PC-3 (cell line): ENCODE measurements around the gene STYK1. TPM values are rescaled to one million over a fixed set of nuclear protein-coding genes. Genes with fewer than 3 reads are reported as not detected.
"Not testable (repeated sequence)": the region's sequence is repeated elsewhere in the genome, so short reads cannot be mapped to it uniquely, and the experiment has no call there.

ENCODE experiments used
- ATAC-seq: fragments of 200-7000 bp; cut with Tn5 transposase; 2 replicates; pipeline ENCODE4 v1.9.1; 2020; ENCODE audit warnings: mild to moderate bottlenecking, moderate library complexity
- BruUV-seq: library from RNA; stranded (reverse); fragments of 400-500 nt; replicated peaks from 2 replicates; lab custom pipeline; 2021; lab: Mats Ljungman, UMichigan
- CTCF ChIA-PET: fragments of 300-600 bp; sonication (Branson Sonifier 250); formaldehyde crosslinking; loops from one replicate; lab custom pipeline; 2022; ENCODE audit warnings: antibody characterized with exemption; lab: Charles Lee
- POLR2A ChIA-PET: fragments of 300-600 bp; sonication (Branson Sonifier 250); formaldehyde crosslinking; loops from one replicate; lab custom pipeline; 2022; ENCODE audit warnings: antibody characterized with exemption; ENCODE audit not compliant: unreplicated experiment; lab: Charles Lee
- DNase-seq: peaks from one replicate; pipeline ENCODE4 v3.0.0-alpha.2; 2015
- H2AFZ ChIP-seq: fragments of 300-600 bp; sonication (generic); 2 replicates; pipeline ENCODE4 v1.6.0; 2016; ENCODE audit warnings: antibody characterized with exemption, low read length
- H3F3A ChIP-seq: fragments of 300-600 bp; sonication (generic); one replicate; pipeline ENCODE4 v1.6.0; 2017; ENCODE audit warnings: antibody characterized with exemption, low read length, control low read depth, mild to moderate bottlenecking; ENCODE audit not compliant: unreplicated experiment
- H3K27ac ChIP-seq: fragments of 300-600 bp; sonication (generic); 2 replicates; pipeline ENCODE4 v1.5.1; 2016; ENCODE audit warnings: mild to moderate bottlenecking, low read length
- H3K27me3 ChIP-seq: fragments of 300-600 bp; sonication (generic); 2 replicates; pipeline ENCODE4 v1.6.1; 2016; ENCODE audit warnings: low read length, mixed read lengths
- H3K36me3 ChIP-seq: fragments of 300-600 bp; sonication (generic); 2 replicates; pipeline ENCODE4 v1.6.1; 2016; ENCODE audit warnings: low read depth, mixed run types, low read length, mixed read lengths
- H3K4me1 ChIP-seq: fragments of 300-600 bp; sonication (generic); 2 replicates; pipeline ENCODE4 v1.5.1; 2016; ENCODE audit warnings: low read length; ENCODE audit not compliant: insufficient read depth
- H3K4me2 ChIP-seq: fragments of 300-600 bp; sonication (generic); 2 replicates; pipeline ENCODE4 v1.6.0; 2016; ENCODE audit warnings: low read length
- H3K4me3 ChIP-seq: fragments of 300-600 bp; sonication (generic); 2 replicates; pipeline ENCODE4 v1.5.1; 2016; ENCODE audit warnings: mild to moderate bottlenecking, low read length, mixed read lengths
- H3K79me2 ChIP-seq: fragments of 300-600 bp; sonication (generic); 2 replicates; pipeline ENCODE4 v1.6.1; 2017; ENCODE audit warnings: low read length, mixed read lengths
- H3K9ac ChIP-seq: fragments of 300-600 bp; sonication (generic); 2 replicates; pipeline ENCODE4 v1.6.0; 2016; ENCODE audit warnings: mild to moderate bottlenecking, low read length
- H3K9me2 ChIP-seq: fragments of 300-600 bp; sonication (generic); replicated peaks from 2 replicates; pipeline ENCODE4 v1.6.1; 2016; ENCODE audit warnings: mixed run types, low read length, mixed read lengths
- H3K9me3 ChIP-seq: fragments of 300-600 bp; sonication (generic); 2 replicates; pipeline ENCODE4 v1.6.1; 2016; ENCODE audit warnings: low read length, mixed read lengths
- H4K20me1 ChIP-seq: fragments of 300-600 bp; sonication (generic); 2 replicates; pipeline ENCODE4 v1.6.1; 2016; ENCODE audit warnings: low read length, mixed read lengths
- EZH2 ChIP-seq: fragments of 300-600 bp; sonication (generic); IDR thresholded peaks from one replicate; pipeline ENCODE4 v1.6.1; 2017; ENCODE audit warnings: antibody characterized with exemption, mild to moderate bottlenecking, low read length; ENCODE audit not compliant: unreplicated experiment
- EZH2phosphoT487 ChIP-seq: fragments of 300-600 bp; sonication (generic); IDR thresholded peaks from 2 replicates; pipeline ENCODE4 v1.6.1; 2018; ENCODE audit warnings: mild to moderate bottlenecking, antibody characterized with exemption, low read length, borderline replicate concordance
- intact Hi-C: fragments of 100-400 bp; cut with micrococcal nuclease; formaldehyde crosslinking; loops from 2 replicates; pipeline ENCODE4 v1.9.0; 2023
- total RNA-seq: library from RNA; depleted of rRNA; stranded (reverse); fragments of >200 nt; gene quantifications from 2 replicates; pipeline ENCODE4 v1.2.3, GENCODE V29; 2014
- TF ChIP-seq, protein P1 (sequence below): fragments of 300-600 bp; sonication (generic); conservative IDR thresholded peaks from 2 replicates; pipeline ENCODE4 v1.5.1; 2017; ENCODE audit warnings: antibody characterized with exemption, low read depth, mild to moderate bottlenecking, low read length

Gene STYK1
- total RNA-seq, 1 experiment from 2014 or later = 4.3 TPM

GRCh38 chr12:10612984-10613348 lies 60.9 kb downstream of the STYK1 start:
- no peaks in the 10 kb centered on the region for H3K9me2 ChIP-seq
- POLR2A ChIA-PET = interaction anchor here (0.5 to 0.6 kb wide), 2 partner anchors 22 to 59 kb away, joined by 4 read pairs; no protein-coding TSS in a partner anchor
- CTCF ChIA-PET = interaction anchor here (0.6 to 0.7 kb wide), 2 partner anchors 60 to 78 kb away, joined by 3 to 4 read pairs; no protein-coding TSS in a partner anchor

DNA sequence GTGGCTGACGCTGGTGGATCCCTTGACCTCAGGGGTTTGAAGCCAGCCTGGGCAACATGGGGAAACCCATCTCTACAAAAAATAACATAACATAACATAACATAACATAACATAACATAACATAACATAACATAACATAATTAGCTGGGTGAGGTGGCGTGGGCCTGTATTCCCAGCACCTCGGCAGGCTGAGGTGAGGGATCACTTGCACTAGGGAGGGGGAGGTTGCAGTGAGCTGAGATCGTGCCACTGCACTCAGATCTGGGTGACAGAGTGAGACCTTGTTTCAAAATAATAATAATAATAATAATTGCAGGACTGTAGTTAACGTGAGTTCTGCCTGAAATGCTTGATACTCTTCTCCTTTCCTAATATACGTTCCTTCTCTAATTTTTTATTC lies 61.7 kb downstream of the STYK1 start:
- peaks cover 27% of the 10 kb centered on the region for H3K4me1 ChIP-seq
- TF ChIP-seq EZH2phosphoT487 (no peak), EZH2 (no peak)
- TF ChIP-seq, protein P1, sequence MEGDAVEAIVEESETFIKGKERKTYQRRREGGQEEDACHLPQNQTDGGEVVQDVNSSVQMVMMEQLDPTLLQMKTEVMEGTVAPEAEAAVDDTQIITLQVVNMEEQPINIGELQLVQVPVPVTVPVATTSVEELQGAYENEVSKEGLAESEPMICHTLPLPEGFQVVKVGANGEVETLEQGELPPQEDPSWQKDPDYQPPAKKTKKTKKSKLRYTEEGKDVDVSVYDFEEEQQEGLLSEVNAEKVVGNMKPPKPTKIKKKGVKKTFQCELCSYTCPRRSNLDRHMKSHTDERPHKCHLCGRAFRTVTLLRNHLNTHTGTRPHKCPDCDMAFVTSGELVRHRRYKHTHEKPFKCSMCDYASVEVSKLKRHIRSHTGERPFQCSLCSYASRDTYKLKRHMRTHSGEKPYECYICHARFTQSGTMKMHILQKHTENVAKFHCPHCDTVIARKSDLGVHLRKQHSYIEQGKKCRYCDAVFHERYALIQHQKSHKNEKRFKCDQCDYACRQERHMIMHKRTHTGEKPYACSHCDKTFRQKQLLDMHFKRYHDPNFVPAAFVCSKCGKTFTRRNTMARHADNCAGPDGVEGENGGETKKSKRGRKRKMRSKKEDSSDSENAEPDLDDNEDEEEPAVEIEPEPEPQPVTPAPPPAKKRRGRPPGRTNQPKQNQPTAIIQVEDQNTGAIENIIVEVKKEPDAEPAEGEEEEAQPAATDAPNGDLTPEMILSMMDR = no peak
- no peak overlapping the region for H3K27ac ChIP-seq
- no peaks in the 10 kb centered on the region for H3K9me3 ChIP-seq
- intact Hi-C loops = no loop called here
- peaks cover 19% of the 10 kb centered on the region for H3K36me3 ChIP-seq
- H2AFZ ChIP-seq = no peak overlapping the region
- no peaks in the 10 kb centered on the region for H3K27me3 ChIP-seq
- H3K9ac ChIP-seq = peak overlapping the region; percentile 100
- POLR2A ChIA-PET = no interaction called here
- H3K4me3 ChIP-seq = peak overlapping the region; percentile 88
- ATAC-seq (no peak), DNase-seq (no peak)
- H3K79me2 ChIP-seq = peaks cover 29% of the 10 kb centered on the region
- no peaks in the 10 kb centered on the region for H3K9me2 ChIP-seq
- peak overlapping the region; percentile 97 for H3K4me2 ChIP-seq
- CTCF ChIA-PET = no interaction called here
- no peaks in the 10 kb centered on the region for H4K20me1 ChIP-seq
- BruUV-seq = no TSS peak
- H3F3A ChIP-seq = no peaks in the 10 kb centered on the region

More at GRCh38 chr12:10612984-10613348, 60.9 kb downstream of the STYK1 start:
- intact Hi-C loops = no loop called here
- Histone ChIP-seq H3K27ac (peak overlapping the region; percentile 80), H3F3A (no peaks in the 10 kb centered on the region), H3K4me1 (peaks cover 35% of the 10 kb centered on the region), H3K4me3 (peak overlapping the region; percentile 88), H3K4me2 (peak overlapping the region; percentile 97), H4K20me1 (no peaks in the 10 kb centered on the region), H3K9ac (peak overlapping the region; percentile 100), H2AFZ (peak overlapping the region; percentile 94), H3K36me3 (peaks cover 14% of the 10 kb centered on the region), H3K9me3 (no peaks in the 10 kb centered on the region), H3K27me3 (no peaks in the 10 kb centered on the region), H3K79me2 (peaks cover 29% of the 10 kb centered on the region)
- no peak for ATAC-seq
- DNase-seq = peak; percentile 7
- TF ChIP-seq EZH2phosphoT487 = no peak
- TF ChIP-seq EZH2 = no peak
- TF ChIP-seq, protein P1 = no peak
- BruUV-seq = TSS peak; percentile 82

DNA sequence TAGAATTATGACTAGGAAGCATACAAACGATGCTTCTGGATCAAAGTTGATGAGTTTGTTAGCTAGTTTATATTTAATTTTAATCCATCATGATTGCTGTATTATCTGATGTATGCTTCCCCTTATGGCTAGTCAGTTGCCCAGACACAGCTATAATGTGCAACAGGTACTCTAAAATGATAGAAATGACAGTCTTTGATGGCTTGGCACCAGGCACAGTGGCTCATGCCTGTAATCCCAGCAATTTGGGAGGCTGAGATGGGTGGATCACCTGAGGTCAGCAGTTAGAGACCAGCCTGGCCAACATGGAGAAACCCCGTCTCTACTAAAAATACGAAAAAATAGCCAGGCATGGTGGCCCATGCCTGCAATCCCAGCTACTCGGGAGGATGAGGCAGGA lies 62.6 kb downstream of the STYK1 start:
- H3K9me2 ChIP-seq, H3K4me3 ChIP-seq, H2AFZ ChIP-seq, H3K27ac ChIP-seq, H3K9me3 ChIP-seq, intact Hi-C loops, BruUV-seq, H3F3A ChIP-seq, CTCF ChIA-PET, DNase-seq, H3K9ac ChIP-seq, POLR2A ChIA-PET, H4K20me1 ChIP-seq, H3K27me3 ChIP-seq, ATAC-seq: not testable (repeated sequence)
- H3K36me3 ChIP-seq = peaks cover 23% of the 10 kb centered on the region
- H3K4me2 ChIP-seq = peak overlapping the region; percentile 0; the same call in 1 of the 2 replicates
- H3K4me1 ChIP-seq = peaks cover 20% of the 10 kb centered on the region
- peaks cover 29% of the 10 kb centered on the region for H3K79me2 ChIP-seq
